HepG2 (cell line): ENCODE data around the gene DNPH1. TPM values are rescaled to one million over a fixed set of nuclear protein-coding genes. Genes with fewer than 3 reads are reported as not detected.

Source experiments
- BATF2 ChIP-seq: sonication (generic); formaldehyde crosslinking; IDR thresholded peaks from 2 replicates; pipeline ENCODE4 v1.8.0; 2022; ENCODE audit warnings: mild to moderate bottlenecking, missing genetic modification reagents, moderate library complexity
- BRF2 ChIP-seq: sonication (generic); formaldehyde crosslinking; IDR thresholded peaks from 2 replicates; pipeline ENCODE4 v1.8.1; 2022; ENCODE audit warnings: mild to moderate bottlenecking, missing genetic modification reagents
- CBX2 ChIP-seq, 2 experiments: fragments of 200-600 bp in 1 of 2; sonication (generic); formaldehyde crosslinking in 1 of 2; IDR thresholded peaks; 2 replicates each; pipeline versions ENCODE4 v1.7.0 to v1.8.1; 2018 to 2022; ENCODE audit warnings: low read depth in 2 of 2, low read length in 1 of 2, mild to moderate bottlenecking in 1 of 2, missing genetic modification reagents in 1 of 2
- HMGXB3 ChIP-seq: sonication (generic); formaldehyde crosslinking; IDR thresholded peaks from 2 replicates; pipeline ENCODE4 v1.4.0; 2020; ENCODE audit warnings: missing genetic modification reagents, borderline replicate concordance
- HOXA7 ChIP-seq: sonication (generic); formaldehyde crosslinking; IDR thresholded peaks from 2 replicates; pipeline ENCODE4 v1.8.1; 2022; ENCODE audit warnings: mild to moderate bottlenecking, missing genetic modification reagents, moderate library complexity
- JUND ChIP-seq: sonication (generic); formaldehyde crosslinking; IDR thresholded peaks from 2 replicates; pipeline ENCODE4 v1.8.0; 2022; ENCODE audit warnings: mild to moderate bottlenecking, missing genetic modification reagents
- KDM4B ChIP-seq: sonication (generic); formaldehyde crosslinking; IDR thresholded peaks from 2 replicates; pipeline ENCODE4 v1.4.0; 2020; ENCODE audit warnings: missing genetic modification reagents
- RERE ChIP-seq: IDR thresholded peaks from 2 replicates; pipeline ENCODE4 v1.6.1; 2016; ENCODE audit warnings: low read depth, missing genetic modification reagents, missing compliant biosample characterization
- THAP8 ChIP-seq: sonication (generic); formaldehyde crosslinking; IDR thresholded peaks from 2 replicates; pipeline ENCODE4 v1.5.1; 2020; ENCODE audit warnings: missing genetic modification reagents, mild to moderate bottlenecking, borderline replicate concordance
- ZFP82 ChIP-seq: sonication (generic); formaldehyde crosslinking; IDR thresholded peaks from 2 replicates; pipeline ENCODE4 v1.5.1; 2020; ENCODE audit warnings: mild to moderate bottlenecking, missing genetic modification reagents, borderline replicate concordance
- ZNF180 ChIP-seq: sonication (generic); formaldehyde crosslinking; IDR thresholded peaks from 2 replicates; pipeline ENCODE4 v1.4.0; 2020; ENCODE audit warnings: low read depth, missing genetic modification reagents, borderline replicate concordance
- polyA plus RNA-seq, 8 experiments: library from polyadenylated mRNA; depleted of rRNA in 3 of 8; stranded (reverse) in 7 of 8; unstranded in 1 of 8; fragments of >200 nt; fragmentation: Illumina TruSeq in 4 of 8; extraction: Trizol in 4 of 8; gene quantifications; 2 replicates each; pipeline versions ENCODE4 v1.2.1 to v1.2.3, GENCODE V29; 2011 to 2016; ENCODE audit warnings: low read depth in 4 of 8, missing spikeins in 1 of 8, mixed read lengths in 1 of 8; ENCODE audit not compliant: insufficient read depth in 1 of 8
- total RNA-seq, 5 experiments: library from RNA; depleted of rRNA; stranded (reverse); fragments of >200 nt; fragmentation: Illumina TruSeq; extraction: Trizol; gene quantifications; 2 replicates each; pipeline ENCODE4 v1.2.3, GENCODE V29; 2016; ENCODE audit warnings: low read depth in 1 of 5

DNPH1 gene
- total and polyA plus RNA-seq, 2 of the 13 experiments (the other 11 are each of a cell fraction or from before 2014, with no cell fraction given), result 56.5 to 75.1 TPM

- TF ChIP-seq RERE (CRISPR knock-in tag) (no peak), KDM4B (no peak), CBX2 (IDR thresholded peaks at IDR 0.05; ENCODE audit: low read depth, low read length) (no peak), CBX2 (CRISPR knock-in tag; IDR thresholded peaks at IDR 0.05; ENCODE audit: low read depth) (no peak), BRF2 (CRISPR knock-in tag) (no peak), JUND (CRISPR knock-in tag) (no peak), HOXA7 (CRISPR knock-in tag) (no peak), HMGXB3 (CRISPR knock-in tag) (peak; percentile 63; the same call in 1 of the 2 replicates), THAP8 (CRISPR knock-in tag) (no peak), ZNF180 (CRISPR knock-in tag) (no peak; the same call in 1 of the 2 replicates), ZFP82 (CRISPR knock-in tag) (0 out of 2 replicates have a peak, but pooled peaks have one; percentile 58), BATF2 (CRISPR knock-in tag) (no peak)
Measured at GRCh38 chr6:43247114-43247999, 18.1 kb upstream of the DNPH1 start (continued).
